ENCODE measurements around the gene PNMT.

Gene PNMT

DNA sequence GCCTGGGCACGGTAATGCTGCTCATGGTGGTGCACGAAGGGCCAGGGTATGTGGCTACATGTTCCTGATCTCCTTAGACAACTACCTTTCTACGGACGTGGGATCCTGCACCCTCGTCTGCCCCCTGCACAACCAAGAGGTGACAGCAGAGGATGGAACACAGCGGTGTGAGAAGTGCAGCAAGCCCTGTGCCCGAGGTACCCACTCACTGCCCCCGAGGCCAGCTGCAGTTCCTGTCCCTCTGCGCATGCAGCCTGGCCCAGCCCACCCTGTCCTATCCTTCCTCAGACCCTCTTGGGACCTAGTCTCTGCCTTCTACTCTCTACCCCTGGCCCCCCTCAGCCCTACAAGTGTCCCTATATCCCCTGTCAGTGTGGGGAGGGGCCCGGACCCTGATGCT lies 43.6 kb downstream of the PNMT start:
- DNase-seq (no peak), ATAC-seq (replicated peaks) (no peak)
- Mint-ChIP-seq H3K36me3 (ENCODE audit: insufficient read depth) (no peaks in the 10 kb centered on the region), H3K4me3 (no peak overlapping the region), H3K4me1 (ENCODE audit: low read depth in 2 of 2) (peaks cover 17 to 19% of the 10 kb centered on the region in 2 donors), H3K27ac (no peak overlapping the region), H3K27me3 (no peaks in the 10 kb centered on the region), H3K9me3 (no peaks in the 10 kb centered on the region)

DNA sequence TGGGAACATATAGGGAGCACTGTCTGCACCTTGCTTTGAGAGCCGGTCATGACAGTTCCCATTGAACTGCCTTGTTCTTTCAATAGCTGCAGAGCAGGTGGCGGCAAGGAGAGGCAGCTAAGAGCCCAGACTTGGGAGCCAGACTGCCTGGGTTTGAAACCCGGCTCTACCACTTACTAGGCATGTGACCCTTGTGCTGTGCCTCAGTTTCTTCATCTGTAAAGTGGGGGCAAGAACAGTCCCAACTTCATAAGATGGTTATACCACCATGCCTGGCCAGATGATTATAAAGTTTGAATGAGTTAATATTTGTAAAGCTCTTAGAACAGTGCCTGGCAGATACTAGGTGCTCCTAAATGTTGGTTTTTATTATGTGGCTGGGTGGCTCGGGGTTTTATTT lies 46.0 kb downstream of the PNMT start:
- ATAC-seq (replicated peaks) (no peak), DNase-seq (no peak)
- H3K27ac Mint-ChIP-seq, result no peak overlapping the region
- H3K9me3 Mint-ChIP-seq, result no peaks in the 10 kb centered on the region
- H3K4me1 Mint-ChIP-seq (ENCODE audit: low read depth in 2 of 2), result peaks cover 5 to 6% of the 10 kb centered on the region in 2 donors
- no peaks in the 10 kb centered on the region for H3K27me3 Mint-ChIP-seq
- no peaks in the 10 kb centered on the region for H3K36me3 Mint-ChIP-seq (ENCODE audit: insufficient read depth)
- H3K4me3 Mint-ChIP-seq, result no peak overlapping the region

DNA sequence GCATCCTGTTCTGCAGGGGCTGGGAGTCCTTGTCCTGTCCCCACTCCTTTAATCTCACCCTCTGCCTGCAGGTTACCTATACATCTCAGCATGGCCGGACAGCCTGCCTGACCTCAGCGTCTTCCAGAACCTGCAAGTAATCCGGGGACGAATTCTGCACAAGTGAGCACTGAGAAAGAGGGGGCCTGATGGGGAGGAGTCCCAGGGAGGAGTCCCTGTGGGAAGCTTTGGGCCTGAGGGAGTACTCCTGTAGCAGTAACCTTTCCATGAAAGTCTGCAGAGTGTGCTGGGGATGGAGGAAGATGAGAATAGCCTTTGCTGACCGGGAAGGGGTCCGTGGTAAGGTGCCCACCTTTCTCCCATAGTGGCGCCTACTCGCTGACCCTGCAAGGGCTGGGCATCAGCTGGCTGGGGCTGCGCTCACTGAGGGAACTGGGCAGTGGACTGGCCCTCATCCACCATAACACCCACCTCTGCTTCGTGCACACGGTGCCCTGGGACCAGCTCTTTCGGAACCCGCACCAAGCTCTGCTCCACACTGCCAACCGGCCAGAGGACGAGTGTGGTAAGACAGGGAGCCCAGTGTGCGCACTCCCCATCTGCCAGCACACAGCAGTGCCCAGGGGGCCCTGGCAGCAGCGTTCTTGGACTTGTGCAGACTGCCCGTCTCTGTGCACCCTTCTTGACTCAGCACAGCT lies 47.3 kb downstream of the PNMT start:
- no peaks in the 10 kb centered on the region for H3K36me3 Mint-ChIP-seq (ENCODE audit: insufficient read depth)

DNA sequence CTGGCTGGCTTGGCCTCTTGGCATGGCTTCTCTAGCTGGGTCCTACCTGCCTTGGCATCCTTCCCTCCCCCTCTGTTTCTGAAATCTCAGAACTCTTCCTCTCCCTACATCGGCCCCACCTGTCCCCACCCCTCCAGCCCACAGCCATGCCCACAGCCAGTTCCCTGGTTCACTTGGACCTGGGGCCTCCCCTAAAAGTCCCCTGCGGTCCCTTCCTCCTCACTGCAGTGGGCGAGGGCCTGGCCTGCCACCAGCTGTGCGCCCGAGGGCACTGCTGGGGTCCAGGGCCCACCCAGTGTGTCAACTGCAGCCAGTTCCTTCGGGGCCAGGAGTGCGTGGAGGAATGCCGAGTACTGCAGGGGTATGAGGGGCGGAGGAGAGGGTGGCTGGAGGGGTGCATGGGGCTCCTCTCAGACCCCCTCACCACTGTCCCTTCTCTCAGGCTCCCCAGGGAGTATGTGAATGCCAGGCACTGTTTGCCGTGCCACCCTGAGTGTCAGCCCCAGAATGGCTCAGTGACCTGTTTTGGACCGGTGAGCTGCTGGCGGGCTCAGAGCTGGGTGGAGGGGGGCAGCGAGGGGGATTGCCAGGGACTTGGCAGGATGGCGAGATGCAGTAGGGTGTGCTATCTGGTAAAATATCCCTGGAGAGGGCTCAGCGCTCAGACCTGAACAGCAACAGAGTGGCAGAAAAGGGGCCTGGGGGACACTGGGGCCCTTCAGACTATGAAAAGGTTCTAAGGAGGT lies 48.0 kb downstream of the PNMT start:
- DNase-seq (no peak), ATAC-seq (replicated peaks) (no peak)
- Mint-ChIP-seq H3K27ac (no peak overlapping the region), H3K4me3 (no peak overlapping the region), H3K4me1 (ENCODE audit: low read depth in 2 of 2) (no peaks in the 10 kb centered on the region), H3K9me3 (no peaks in the 10 kb centered on the region), H3K27me3 (no peaks in the 10 kb centered on the region), H3K36me3 (ENCODE audit: insufficient read depth) (no peaks in the 10 kb centered on the region)

More for the DNA sequence above, 47.3 kb downstream of the PNMT start:
- Mint-ChIP-seq H3K9me3 (no peaks in the 10 kb centered on the region), H3K4me3 (no peak overlapping the region), H3K4me1 (ENCODE audit: low read depth in 2 of 2) (no peaks in the 10 kb centered on the region), H3K27me3 (no peaks in the 10 kb centered on the region), H3K27ac (no peak overlapping the region)
- ATAC-seq (replicated peaks) (no peak), DNase-seq (no peak)

DNA sequence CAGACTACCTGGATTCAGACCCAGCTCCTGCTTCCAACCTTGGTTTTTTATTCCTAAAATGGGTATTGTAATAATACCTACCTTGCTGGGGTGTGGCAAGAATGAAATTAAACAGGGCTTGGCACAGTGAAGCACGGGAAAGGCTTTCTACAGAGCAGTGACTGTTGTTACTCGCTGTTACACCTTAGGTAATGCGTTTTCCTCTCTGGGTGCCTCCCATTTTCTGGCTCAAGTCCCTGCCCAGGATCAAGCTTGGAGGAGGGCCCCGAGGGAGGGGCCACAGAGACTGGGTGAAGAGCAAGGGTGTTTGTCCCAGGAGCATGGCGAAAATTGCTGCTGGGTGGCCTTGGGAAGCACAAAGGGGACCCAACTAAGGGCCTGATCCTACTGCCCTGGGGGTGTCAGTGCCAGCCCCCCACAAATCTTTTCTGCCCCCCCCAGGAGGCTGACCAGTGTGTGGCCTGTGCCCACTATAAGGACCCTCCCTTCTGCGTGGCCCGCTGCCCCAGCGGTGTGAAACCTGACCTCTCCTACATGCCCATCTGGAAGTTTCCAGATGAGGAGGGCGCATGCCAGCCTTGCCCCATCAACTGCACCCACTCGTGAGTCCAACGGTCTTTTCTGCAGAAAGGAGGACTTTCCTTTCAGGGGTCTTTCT lies 48.8 kb downstream of the PNMT start:
- DNase-seq (no peak), ATAC-seq (replicated peaks) (no peak)
- H3K4me3 Mint-ChIP-seq, result no peak overlapping the region
- H3K4me1 Mint-ChIP-seq (ENCODE audit: low read depth in 2 of 2), result no peaks in the 10 kb centered on the region
- H3K36me3 Mint-ChIP-seq (ENCODE audit: insufficient read depth), result no peaks in the 10 kb centered on the region
- no peaks in the 10 kb centered on the region for H3K9me3 Mint-ChIP-seq
- no peak overlapping the region for H3K27ac Mint-ChIP-seq
- no peaks in the 10 kb centered on the region for H3K27me3 Mint-ChIP-seq

DNA sequence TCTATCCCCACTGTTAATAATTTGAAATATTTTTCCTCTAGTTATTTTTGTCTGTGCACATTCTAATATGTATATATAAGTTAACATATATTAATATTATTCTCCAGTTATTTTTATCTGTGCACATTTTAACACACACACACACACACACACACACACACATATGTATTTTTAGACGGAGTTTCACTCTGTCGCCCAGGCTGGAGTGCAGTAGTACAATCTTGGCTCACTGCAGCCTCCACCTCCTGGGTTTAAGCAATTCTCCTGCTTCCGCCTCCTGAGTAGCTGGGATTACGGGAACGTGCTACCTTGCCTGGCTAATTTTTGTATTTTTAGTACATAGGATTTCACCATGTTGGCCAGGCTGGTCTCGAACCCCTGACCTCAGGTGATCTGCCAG lies 49.4 kb downstream of the PNMT start:
- H3K9me3 Mint-ChIP-seq, result no peaks in the 10 kb centered on the region
- no peak overlapping the region for H3K4me3 Mint-ChIP-seq
- H3K27ac Mint-ChIP-seq, result no peak overlapping the region
- DNase-seq (no peak), ATAC-seq (replicated peaks) (no peak)
- no peaks in the 10 kb centered on the region for H3K27me3 Mint-ChIP-seq
- H3K4me1 Mint-ChIP-seq (ENCODE audit: low read depth in 2 of 2), result no peaks in the 10 kb centered on the region
- no peaks in the 10 kb centered on the region for H3K36me3 Mint-ChIP-seq (ENCODE audit: insufficient read depth)

DNA sequence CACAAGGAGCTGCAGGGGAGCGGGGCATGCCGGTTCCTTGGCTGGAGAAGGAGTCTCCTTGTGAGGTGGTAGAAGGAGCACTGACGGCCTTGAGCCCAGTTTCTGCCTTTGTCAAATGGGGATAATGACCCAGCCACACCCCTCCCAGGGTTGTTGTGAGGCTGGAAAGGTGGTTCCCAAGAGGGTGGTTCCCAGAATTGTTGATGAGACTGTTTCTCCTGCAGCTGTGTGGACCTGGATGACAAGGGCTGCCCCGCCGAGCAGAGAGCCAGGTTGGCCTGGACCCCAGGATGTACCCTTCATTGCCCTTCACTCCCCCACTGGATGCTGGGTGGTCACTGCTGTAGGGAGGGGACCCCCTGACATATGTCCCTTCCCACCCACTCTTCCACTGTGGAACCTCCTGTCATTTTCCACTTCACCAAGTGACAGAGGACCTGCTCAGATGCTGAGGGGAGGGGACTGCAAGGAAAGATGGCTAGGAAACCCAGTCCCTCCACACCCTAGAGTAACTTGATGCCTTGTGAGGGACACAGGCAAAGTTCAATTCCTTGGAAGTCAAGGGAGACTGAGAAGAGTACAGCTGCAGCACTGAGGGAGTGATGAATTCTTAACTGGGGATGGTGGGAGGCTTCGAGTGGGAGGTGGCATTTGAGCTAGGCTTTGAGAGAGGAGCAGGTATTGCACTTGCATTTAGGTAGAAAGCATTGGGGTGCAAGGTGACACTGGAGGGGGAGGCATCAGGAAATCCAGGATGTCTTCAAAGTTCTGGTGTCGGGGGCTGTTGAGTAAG lies 51.5 kb downstream of the PNMT start:
- Mint-ChIP-seq H3K36me3 (ENCODE audit: insufficient read depth) (peaks cover 3% of the 10 kb centered on the region), H3K27ac (no peak overlapping the region), H3K27me3 (no peaks in the 10 kb centered on the region), H3K9me3 (no peaks in the 10 kb centered on the region), H3K4me1 (ENCODE audit: low read depth in 2 of 2) (no peaks in the 10 kb centered on the region), H3K4me3 (no peak overlapping the region)
- no peak for DNase-seq
- ATAC-seq (replicated peaks), result no peak
